ENCODE results near the gene MEX3A.
A peak's percentile ranks its signal among the peaks of the same experiment; 100 is the strongest.
"Not testable (repeated sequence)": the region's sequence is repeated elsewhere in the genome, so short reads cannot be mapped to it uniquely, and the experiment has no call there.

The MEX3A gene

DNA sequence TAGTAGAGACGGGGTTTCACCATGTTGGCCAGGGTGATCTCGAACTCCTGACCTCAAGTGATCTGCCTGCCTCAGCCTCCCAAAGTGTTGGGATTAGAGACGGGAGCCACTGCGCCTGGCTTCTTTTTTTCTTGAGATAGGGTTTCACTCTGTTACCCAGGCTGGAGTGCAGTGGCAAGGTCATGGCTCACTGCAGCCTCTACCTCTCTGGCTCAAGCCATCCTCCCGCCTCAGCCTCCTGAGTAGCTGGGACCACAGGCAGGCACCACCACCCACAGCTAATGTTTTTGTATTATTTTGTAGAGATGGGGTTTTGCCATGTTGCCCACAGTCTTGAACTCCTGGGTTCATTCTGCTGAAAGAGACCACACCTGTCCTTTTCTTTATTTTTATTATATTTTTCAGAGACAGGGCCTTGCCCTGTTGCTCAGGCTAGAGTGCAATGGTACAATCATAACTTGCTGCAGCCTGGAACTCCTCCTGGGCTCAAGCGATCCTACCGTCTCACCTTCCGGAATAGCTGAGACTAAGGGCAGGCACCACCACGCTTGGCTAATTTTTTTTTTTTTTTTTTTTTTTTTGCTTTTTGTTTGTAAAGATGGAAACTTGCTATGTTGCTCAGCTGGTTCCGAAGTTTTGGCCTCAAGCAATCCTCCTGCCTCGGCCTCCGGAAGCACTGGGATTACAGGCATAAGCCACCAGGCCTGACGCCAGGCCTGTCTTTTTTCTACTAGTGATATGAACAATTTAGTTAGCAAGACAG, 35.3 kb upstream of the MEX3A start:
- no peak for TF ChIP-seq CTCF (IDR thresholded peaks at IDR 0.05; ENCODE audit: low read depth, low read length, missing control alignments)
- in situ Hi-C loops (cut with HindIII; ENCODE audit: low sequenced_read_pairs), result no loop called here
- no peak for DNase-seq (ENCODE audit: low read depth)
- peak overlapping the region; percentile 100 for H3K4me3 ChIP-seq (ENCODE audit: low read depth, low read length)

DNA sequence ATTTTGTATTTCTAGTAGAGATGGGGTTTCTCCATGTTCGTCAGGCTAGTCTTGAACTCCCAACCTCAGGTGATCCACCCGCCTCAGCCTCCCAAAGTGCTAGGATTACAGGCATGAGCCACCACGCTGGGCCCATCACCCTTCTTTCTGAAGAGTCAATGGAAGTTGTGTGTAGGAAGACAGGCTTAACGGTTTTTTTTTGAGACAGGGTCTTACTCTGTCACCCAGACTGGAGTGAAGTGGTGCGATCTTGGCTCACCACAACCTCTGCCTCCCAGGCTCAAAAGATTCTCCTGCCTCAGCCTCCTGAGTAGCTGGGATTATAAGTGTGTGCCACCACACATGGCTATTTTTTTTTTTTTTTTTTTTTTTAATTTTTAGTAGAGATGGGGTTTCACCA, 34.5 kb upstream of the MEX3A start:
- in situ Hi-C loops (cut with HindIII; ENCODE audit: low sequenced_read_pairs), result not testable (repeated sequence)

GRCh38 chr1:156115514-156116374, 33.5 kb upstream of the MEX3A start:
- no peak for DNase-seq (ENCODE audit: low read depth)
- TF ChIP-seq CTCF (IDR thresholded peaks at IDR 0.05; ENCODE audit: low read depth, low read length, missing control alignments), result no peak
- peak overlapping the region; percentile 100 for H3K4me3 ChIP-seq (ENCODE audit: low read depth, low read length)
- in situ Hi-C loops (cut with HindIII; ENCODE audit: low sequenced_read_pairs), result no loop called here

More for the DNA sequence above, 34.5 kb upstream of the MEX3A start:
- peak overlapping the region; percentile 100 for H3K4me3 ChIP-seq (ENCODE audit: low read depth, low read length)
- not testable (repeated sequence) for DNase-seq (ENCODE audit: low read depth)

- in situ Hi-C loops (cut with HindIII; ENCODE audit: low sequenced_read_pairs), result no loop called here
- peak overlapping the region; percentile 100 for H3K4me3 ChIP-seq (ENCODE audit: low read depth, low read length)
- no peak for DNase-seq (ENCODE audit: low read depth)
- TF ChIP-seq CTCF (IDR thresholded peaks at IDR 0.05; ENCODE audit: low read depth, low read length, missing control alignments), result no peak
Measured at GRCh38 chr1:156114919-156115513, 32.8 kb upstream of the MEX3A start.

- TF ChIP-seq CTCF (IDR thresholded peaks at IDR 0.05; ENCODE audit: low read depth, low read length, missing control alignments), result no peak
- DNase-seq (ENCODE audit: low read depth), result peak; percentile 88
- in situ Hi-C loops (cut with HindIII; ENCODE audit: low sequenced_read_pairs), result no loop called here
Measured at GRCh38 chr1:156114101-156114918, 32.0 kb upstream of the MEX3A start, which contains the start of gene LMNA. Gene LMNA (plus strand): TSS chr1:156114711. CDS start chr1:156114919, 208 bp downstream.

DNA sequence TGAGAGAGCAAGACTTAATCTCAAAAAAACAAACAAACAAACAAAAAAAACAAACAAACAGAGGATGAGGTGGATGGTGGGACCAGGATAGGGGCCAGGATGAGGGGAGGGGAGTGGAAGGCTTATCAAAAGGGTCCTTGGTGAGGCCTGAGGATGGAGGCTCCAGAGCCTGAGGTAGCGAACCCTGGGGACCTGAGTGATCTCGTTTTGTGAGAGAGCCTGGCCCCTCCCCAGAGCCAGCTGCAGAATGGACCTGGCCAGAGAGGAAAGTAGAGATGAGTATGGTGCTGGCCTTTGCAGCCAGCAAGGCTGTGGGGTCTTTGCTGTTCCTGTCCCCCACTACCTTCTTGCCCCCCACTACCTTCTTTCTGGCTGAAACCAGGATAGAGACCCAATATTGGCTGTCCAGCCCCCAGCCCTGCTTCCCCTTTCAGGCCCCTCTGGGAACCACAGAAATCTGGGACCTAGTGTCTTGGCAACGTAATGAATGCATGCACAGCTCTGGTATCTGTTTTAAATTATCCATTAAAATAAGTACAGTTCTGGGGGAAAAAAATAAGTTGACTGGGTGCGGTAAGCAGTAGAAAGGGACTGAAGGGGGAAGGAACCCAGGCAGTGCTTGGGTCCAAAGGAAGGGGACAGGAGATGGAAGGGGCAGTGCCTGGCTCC, 31.2 kb upstream of the MEX3A start:
- H3K4me3 ChIP-seq (ENCODE audit: low read depth, low read length), result no peak overlapping the region
- no peak for DNase-seq (ENCODE audit: low read depth)
- in situ Hi-C loops (cut with HindIII; ENCODE audit: low sequenced_read_pairs), result no loop called here
- TF ChIP-seq CTCF (IDR thresholded peaks at IDR 0.05; ENCODE audit: low read depth, low read length, missing control alignments), result no peak

More at GRCh38 chr1:156114101-156114918, 32.0 kb upstream of the MEX3A start, which contains the start of gene LMNA:
- peak within 1 kb of the TSS; percentile 100 for H3K4me3 ChIP-seq (ENCODE audit: low read depth, low read length)
